ENCODE results near the gene EXOC3L2.

DNA sequence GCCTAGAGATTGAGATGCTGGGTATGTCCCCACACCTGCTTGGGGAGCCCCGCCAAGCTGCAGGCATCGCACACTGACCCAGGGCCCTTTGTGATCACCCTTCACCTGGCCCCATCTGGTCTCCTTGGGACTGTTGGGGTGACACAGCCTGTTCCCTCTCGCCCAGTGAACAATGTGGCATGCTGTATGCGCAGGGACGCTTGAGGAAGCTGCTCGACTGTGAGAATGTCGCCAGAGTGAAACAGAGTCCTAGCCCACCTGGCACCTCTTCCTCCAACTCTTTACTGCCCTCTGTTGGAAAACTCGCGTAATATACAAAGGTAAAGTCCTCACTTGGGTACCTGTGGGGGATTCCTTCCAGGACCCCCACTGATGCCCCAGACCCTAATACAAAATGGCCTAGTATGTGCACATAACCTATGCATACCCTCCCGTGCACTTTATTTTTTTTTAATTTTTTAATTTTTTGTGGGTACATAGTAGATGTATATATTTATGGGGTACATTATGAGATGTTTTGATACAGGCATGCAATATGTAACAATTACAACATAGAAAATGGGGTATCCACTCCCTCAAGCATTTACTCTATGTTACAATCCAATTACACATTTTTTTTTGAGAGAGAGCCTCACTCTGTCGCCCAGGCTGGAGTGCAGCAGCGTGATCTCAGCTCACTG lies 57.6 kb downstream of the EXOC3L2 start:
- TF ChIP-seq POLR2A (IDR thresholded peaks at IDR 0.05; ENCODE audit: low read depth, low read length), result no peak
- no peak for TF ChIP-seq POLR2AphosphoS5 (IDR thresholded peaks at IDR 0.05; ENCODE audit: low read depth, low read length)
- TF ChIP-seq TAF1 (IDR thresholded peaks at IDR 0.05; ENCODE audit: borderline replicate concordance, low read depth, low read length), result no peak
